Gastroesophageal sphincter (tissue), 4 donors: ENCODE data around the gene ZNF644. TPM values are rescaled to one million over a fixed set of nuclear protein-coding genes. Genes with fewer than 3 reads are reported as not detected.

Source experiments
- ATAC-seq: fragments of 150-250 bp; one replicate; pipeline ENCODE4 v1.9.1; 2016; ENCODE audit warnings: mild to moderate bottlenecking, moderate library complexity
- H3K27ac ChIP-seq, 4 donors: fragments of 200-600 bp; sonication (generic) in 3 of 4; 1 replicate in 3 of 4; 2 replicates in 1 of 4; pipeline ENCODE4 v1.5.1; 2016 to 2019
- H3K27me3 ChIP-seq: fragments of 200-600 bp; sonication (generic); one replicate; pipeline ENCODE4 v1.5.1; 2019
- H3K36me3 ChIP-seq, 2 donors: fragments of 200-600 bp; sonication (generic); one replicate each; pipeline ENCODE4 v1.5.1; 2019; ENCODE audit warnings: control low read depth in 1 of 2
- H3K4me1 ChIP-seq, 3 donors: fragments of 200-600 bp; sonication (generic); 1 replicate in 2 of 3; 2 replicates in 1 of 3; pipeline ENCODE4 v1.5.1; 2016 to 2019; ENCODE audit warnings: control low read depth in 2 of 3
- H3K4me3 ChIP-seq, 2 donors: fragments of 200-600 bp; sonication (generic); one replicate each; pipeline ENCODE4 v1.5.1; 2019; ENCODE audit warnings: mild to moderate bottlenecking in 1 of 2, moderate library complexity in 1 of 2
- H3K9me3 ChIP-seq, 3 donors: fragments of 200-600 bp; sonication (generic); one replicate each; pipeline ENCODE4 v1.5.1; 2017 to 2019; ENCODE audit warnings: control low read depth in 2 of 3
- CTCF ChIP-seq, 4 experiments: fragments of 200-600 bp in 2 of 4; fragments of 450-650 bp in 2 of 4; sonication (generic) in 1 of 4; IDR thresholded peaks; one replicate each; pipeline ENCODE4 v1.5.1; 2017 to 2019; ENCODE audit warnings: antibody characterized with exemption in 4 of 4, mild to moderate bottlenecking in 2 of 4, moderate library complexity in 2 of 4
- EP300 ChIP-seq: sonication (generic); formaldehyde crosslinking; IDR thresholded peaks from one replicate; pipeline ENCODE4 v1.6.1; 2017; ENCODE audit warnings: antibody characterized with exemption, mild to moderate bottlenecking
- POLR2A ChIP-seq, 2 donors: fragments of 450-650 bp; IDR thresholded peaks; one replicate each; pipeline ENCODE4 v1.6.1; 2017; ENCODE audit warnings: antibody characterized with exemption in 2 of 2, mild to moderate bottlenecking in 2 of 2, moderate library complexity in 1 of 2
- POLR2AphosphoS5 ChIP-seq: sonication (generic); formaldehyde crosslinking; IDR thresholded peaks from one replicate; pipeline ENCODE4 v1.6.1; 2017; ENCODE audit warnings: antibody characterized with exemption
- WGBS, 2 donors: methylation state at CpG; one replicate each; pipeline ENCODE4 v1.1.5; 2018; ENCODE audit warnings: low coverage in 1 of 2; 5-methylcytosine and 5-hydroxymethylcytosine counted together
- total RNA-seq, 4 donors: library from RNA; depleted of rRNA; stranded (reverse); fragments of >200 nt; gene quantifications; one replicate each; pipeline ENCODE4 v1.1.0, GENCODE V29; 2016

The ZNF644 gene
- total RNA-seq, 4 donors from 2014 or later = 40.2 to 83.3 (median 53.8) TPM

GRCh38 chr1:91031081-91031480 is 9.2 kb upstream of the ZNF644 start:
- ATAC-seq = no peak
- Histone ChIP-seq H3K4me3 (no peak overlapping the region), H3K9me3 (no peaks in the 10 kb centered on the region), H3K27me3 (peaks cover 9% of the 10 kb centered on the region), H3K4me1 (no peaks in the 10 kb centered on the region), H3K36me3 (no peaks in the 10 kb centered on the region), H3K27ac (no peak overlapping the region)
- WGBS, 2 donors = 89 to 100% methylated on average over 1 of the region's 1 CpG
- TF ChIP-seq CTCF (IDR thresholded peaks at IDR 0.05) (no peak), POLR2AphosphoS5 (no peak)

GRCh38 chr1:91026777-91027176 is 4.9 kb upstream of the ZNF644 start:
- H3K4me1 ChIP-seq = peaks cover 4 to 10% (median 4%) of the 10 kb centered on the region in 3 donors
- no peak for TF ChIP-seq POLR2A (IDR thresholded peaks at IDR 0.05)
- no peak for TF ChIP-seq POLR2AphosphoS5
- peak in 1 of 4 experiments; percentile 8 for TF ChIP-seq CTCF (IDR thresholded peaks at IDR 0.05)
- H3K27ac ChIP-seq = no peak overlapping the region
- no peak overlapping the region for H3K4me3 ChIP-seq
- WGBS, 2 donors = 67 to 93% methylated on average over 1 of the region's 1 CpG
- no peak for ATAC-seq
- peaks cover 9% of the 10 kb centered on the region for H3K27me3 ChIP-seq
- H3K9me3 ChIP-seq = no peaks in the 10 kb centered on the region
- H3K36me3 ChIP-seq = no peaks in the 10 kb centered on the region

- no peak for ATAC-seq
- Histone ChIP-seq H3K9me3 (no peaks in the 10 kb centered on the region), H3K27ac (no peak overlapping the region), H3K4me1 (peaks cover 4 to 10% (median 4%) of the 10 kb centered on the region in 3 donors), H3K27me3 (peaks cover 7% of the 10 kb centered on the region), H3K4me3 (no peak overlapping the region), H3K36me3 (no peaks in the 10 kb centered on the region)
- TF ChIP-seq POLR2A (IDR thresholded peaks at IDR 0.05) (no peak), CTCF (IDR thresholded peaks at IDR 0.05) (no peak), POLR2AphosphoS5 (no peak), EP300 (no peak)
- WGBS, 2 donors = 53 to 71% methylated on average over 4 of the region's 4 CpGs
Observed at GRCh38 chr1:91026320-91026719, 4.5 kb upstream of the ZNF644 start.

- no peaks in the 10 kb centered on the region for H3K27me3 ChIP-seq
- no peak for TF ChIP-seq POLR2AphosphoS5
- H3K36me3 ChIP-seq = no peaks in the 10 kb centered on the region
- H3K27ac ChIP-seq = no peak overlapping the region
- H3K4me1 ChIP-seq = peaks cover 4 to 25% (median 4%) of the 10 kb centered on the region in 3 donors
- WGBS, 2 donors = 65 to 77% methylated on average over 3 of the region's 3 CpGs
- ATAC-seq = no peak
- H3K4me3 ChIP-seq = no peak overlapping the region
- H3K9me3 ChIP-seq = no peaks in the 10 kb centered on the region
Observed at GRCh38 chr1:91024481-91025119, 2.8 kb upstream of the ZNF644 start.

- WGBS, 2 donors = 45 to 64% methylated on average over 4 to 6 of the region's 6 CpGs
- no peaks in the 10 kb centered on the region for H3K9me3 ChIP-seq
Observed at GRCh38 chr1:91022518-91022929, 689 bp upstream of the ZNF644 start.

More at GRCh38 chr1:91022518-91022929, 689 bp upstream of the ZNF644 start:
- peak overlapping the region; percentile 85 to 88 for H3K4me3 ChIP-seq
- H3K4me1 ChIP-seq = peaks cover 4 to 46% (median 7%) of the 10 kb centered on the region in 3 donors
- peak overlapping the region; percentile 97 to 99 (median 98) for H3K27ac ChIP-seq
- H3K36me3 ChIP-seq = no peaks in the 10 kb centered on the region
- H3K27me3 ChIP-seq = no peaks in the 10 kb centered on the region
- no peak for TF ChIP-seq POLR2A (IDR thresholded peaks at IDR 0.05)
- no peak for TF ChIP-seq EP300
- no peak for TF ChIP-seq CTCF (IDR thresholded peaks at IDR 0.05)
- TF ChIP-seq POLR2AphosphoS5 = no peak
- no peak for ATAC-seq
